IPS-20b (cell line): ENCODE measurements around the gene COL25A1.

Experiments
- H3K27ac ChIP-seq: one replicate; pipeline ENCODE4 v1.5.1; 2013; ENCODE audit warnings: low read length
- H3K27me3 ChIP-seq: 2 replicates; pipeline ENCODE4 v1.6.1; 2013; ENCODE audit warnings: mild to moderate bottlenecking, low read length, inconsistent platforms; ENCODE audit not compliant: insufficient read depth
- H3K36me3 ChIP-seq: 2 replicates; pipeline ENCODE4 v1.6.1; 2013; ENCODE audit warnings: low read depth, mild to moderate bottlenecking, inconsistent platforms, low read length, moderate library complexity; ENCODE audit not compliant: insufficient read depth
- H3K4me1 ChIP-seq: 2 replicates; pipeline ENCODE4 v1.6.1; 2013; ENCODE audit warnings: mild to moderate bottlenecking, control low read depth, inconsistent platforms, low read length, moderate library complexity; ENCODE audit not compliant: insufficient read depth
- H3K4me3 ChIP-seq: 2 replicates; pipeline ENCODE4 v1.5.1; 2013; ENCODE audit warnings: mild to moderate bottlenecking, low read length, inconsistent platforms
- H3K9ac ChIP-seq: 2 replicates; pipeline ENCODE4 v1.6.1; 2013; ENCODE audit warnings: low read depth, mild to moderate bottlenecking, inconsistent platforms, low read length, moderate library complexity
- H3K9me3 ChIP-seq: 2 replicates; pipeline ENCODE4 v1.6.1; 2013; ENCODE audit warnings: mild to moderate bottlenecking, low read depth, low read length, inconsistent platforms; ENCODE audit not compliant: insufficient read depth

COL25A1 gene

DNA sequence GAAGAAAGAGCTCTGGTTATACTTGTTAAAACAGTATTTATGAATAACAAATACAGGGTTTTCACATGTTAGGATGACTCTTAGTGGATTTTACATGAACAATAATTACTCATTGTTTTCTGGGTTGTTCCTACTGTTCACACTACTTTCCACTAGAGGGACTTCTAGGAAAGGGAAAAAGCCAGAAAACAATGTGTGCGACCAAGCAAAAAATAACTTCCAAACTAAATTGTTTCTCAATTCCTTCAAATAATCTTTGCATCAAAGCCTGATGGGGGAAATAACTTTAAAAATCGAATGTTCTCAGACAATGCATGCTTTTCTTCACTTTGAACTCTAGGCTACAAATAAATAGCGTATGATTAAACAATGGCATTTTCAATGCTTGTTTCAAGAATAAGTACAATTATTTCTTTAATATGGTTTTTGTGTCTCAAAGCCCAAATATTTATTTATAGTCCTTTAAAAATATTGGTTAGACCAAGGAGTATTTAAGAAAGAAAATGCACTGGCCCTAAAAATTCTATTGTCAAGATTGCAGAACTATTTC lies 467.5 kb downstream of the COL25A1 start:
- Histone ChIP-seq H3K36me3 (no peaks in the 10 kb centered on the region), H3K4me3 (no peak overlapping the region), H3K9me3 (no peaks in the 10 kb centered on the region), H3K27ac (no peak overlapping the region), H3K27me3 (no peaks in the 10 kb centered on the region), H3K9ac (no peak overlapping the region), H3K4me1 (no peaks in the 10 kb centered on the region)

DNA sequence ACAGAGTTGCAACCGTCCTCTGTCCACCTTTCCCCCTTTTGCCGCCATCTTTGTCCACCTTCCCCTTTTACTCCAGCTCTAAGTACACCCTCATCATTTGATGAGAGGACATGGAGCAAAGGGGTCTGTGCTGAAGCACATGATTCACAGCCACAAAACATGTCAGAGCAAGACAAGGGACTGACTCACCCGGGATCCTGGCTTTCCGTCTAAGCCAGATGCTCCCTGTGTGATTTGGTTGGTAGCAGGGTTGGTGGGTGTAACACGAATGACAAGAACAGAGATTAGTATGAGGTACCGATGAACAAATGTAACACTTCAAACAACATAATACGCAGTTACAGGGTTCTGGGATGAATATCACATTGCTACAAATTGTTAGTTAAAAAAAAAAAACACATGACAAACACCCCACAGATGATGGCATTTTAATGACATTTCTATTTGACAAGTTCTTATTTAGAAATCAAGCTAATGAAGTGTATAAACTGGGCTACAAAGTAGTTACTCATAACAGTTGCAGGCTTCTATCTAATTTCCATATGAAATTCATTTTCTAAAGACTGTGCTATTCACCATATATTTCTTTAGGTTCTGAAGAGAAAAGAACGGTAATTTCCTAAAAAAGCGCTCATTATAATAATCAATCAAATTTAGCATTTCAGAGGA lies 468.2 kb downstream of the COL25A1 start:
- Histone ChIP-seq H3K27ac (no peak overlapping the region), H3K4me3 (no peak overlapping the region), H3K27me3 (no peaks in the 10 kb centered on the region), H3K4me1 (no peaks in the 10 kb centered on the region), H3K9me3 (no peaks in the 10 kb centered on the region), H3K9ac (no peak overlapping the region), H3K36me3 (no peaks in the 10 kb centered on the region)

DNA sequence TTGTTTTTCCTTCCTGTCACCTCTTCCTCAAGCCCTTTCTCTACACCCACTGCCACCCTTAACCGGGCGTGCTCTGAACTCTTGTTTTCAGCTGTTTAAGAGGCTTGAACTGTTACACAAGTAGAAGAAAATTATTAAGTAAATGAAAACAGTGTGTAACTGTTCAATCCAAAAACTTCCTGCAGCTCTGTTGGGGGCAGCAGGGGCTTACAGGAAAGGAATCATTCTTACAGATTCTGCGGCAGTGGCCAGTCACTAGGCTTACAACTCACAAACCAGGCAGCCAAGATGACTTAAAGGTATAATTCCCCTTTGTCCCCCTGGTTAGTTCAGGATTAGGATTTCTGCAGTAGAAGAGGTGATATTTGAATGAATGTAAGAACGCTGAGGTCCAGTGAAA lies 469.4 kb downstream of the COL25A1 start:
- H3K27ac ChIP-seq, result no peak overlapping the region
- H3K4me1 ChIP-seq, result no peaks in the 10 kb centered on the region
- H3K36me3 ChIP-seq, result no peaks in the 10 kb centered on the region
- H3K9me3 ChIP-seq, result no peaks in the 10 kb centered on the region
- H3K27me3 ChIP-seq, result no peaks in the 10 kb centered on the region
- no peak overlapping the region for H3K9ac ChIP-seq
- no peak overlapping the region for H3K4me3 ChIP-seq

DNA sequence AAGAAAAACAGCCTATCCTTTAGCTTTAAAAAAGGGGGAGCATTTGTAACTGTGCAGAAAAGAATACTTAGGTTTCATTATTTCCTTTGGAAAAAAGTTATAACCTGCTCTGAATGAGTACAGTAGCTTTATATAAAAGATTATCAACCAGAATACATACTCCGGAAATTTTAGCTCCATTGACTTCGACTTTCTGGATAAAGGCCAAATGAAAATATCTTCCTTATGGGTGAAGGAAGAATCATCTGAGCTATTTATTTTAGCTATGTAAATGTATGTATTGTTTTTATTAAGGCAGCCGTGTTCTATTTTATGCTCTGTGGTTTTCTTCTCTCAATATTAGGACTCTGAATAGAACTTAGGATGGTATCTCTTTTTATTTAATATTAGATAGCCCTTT lies 470.6 kb downstream of the COL25A1 start:
- no peaks in the 10 kb centered on the region for H3K9me3 ChIP-seq
- H3K4me1 ChIP-seq, result no peaks in the 10 kb centered on the region
- no peak overlapping the region for H3K4me3 ChIP-seq
- H3K27ac ChIP-seq, result no peak overlapping the region
- no peaks in the 10 kb centered on the region for H3K27me3 ChIP-seq
- H3K9ac ChIP-seq, result no peak overlapping the region
- no peaks in the 10 kb centered on the region for H3K36me3 ChIP-seq

DNA sequence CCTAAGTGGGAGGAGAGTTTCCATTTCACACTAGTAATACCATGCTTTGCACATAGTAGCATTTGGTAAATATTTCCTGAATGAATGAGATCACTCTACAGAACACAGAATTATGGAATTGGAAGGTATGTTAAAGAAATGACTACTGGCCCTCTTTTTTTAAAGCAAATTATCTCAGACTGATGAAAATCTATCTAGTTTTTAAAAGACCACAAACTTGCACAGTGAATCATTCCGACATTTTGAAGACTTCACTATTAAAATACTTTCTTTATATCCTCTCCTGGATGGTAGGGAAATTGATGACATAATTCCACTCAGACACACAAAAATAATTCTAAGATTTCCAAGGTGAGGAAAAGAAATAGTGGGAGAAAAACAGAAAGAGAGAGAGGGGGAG lies 471.2 kb downstream of the COL25A1 start:
- no peak overlapping the region for H3K4me3 ChIP-seq
- no peaks in the 10 kb centered on the region for H3K27me3 ChIP-seq
- no peaks in the 10 kb centered on the region for H3K36me3 ChIP-seq
- H3K27ac ChIP-seq, result no peak overlapping the region
- H3K9me3 ChIP-seq, result no peaks in the 10 kb centered on the region
- H3K9ac ChIP-seq, result no peak overlapping the region
- H3K4me1 ChIP-seq, result no peaks in the 10 kb centered on the region

DNA sequence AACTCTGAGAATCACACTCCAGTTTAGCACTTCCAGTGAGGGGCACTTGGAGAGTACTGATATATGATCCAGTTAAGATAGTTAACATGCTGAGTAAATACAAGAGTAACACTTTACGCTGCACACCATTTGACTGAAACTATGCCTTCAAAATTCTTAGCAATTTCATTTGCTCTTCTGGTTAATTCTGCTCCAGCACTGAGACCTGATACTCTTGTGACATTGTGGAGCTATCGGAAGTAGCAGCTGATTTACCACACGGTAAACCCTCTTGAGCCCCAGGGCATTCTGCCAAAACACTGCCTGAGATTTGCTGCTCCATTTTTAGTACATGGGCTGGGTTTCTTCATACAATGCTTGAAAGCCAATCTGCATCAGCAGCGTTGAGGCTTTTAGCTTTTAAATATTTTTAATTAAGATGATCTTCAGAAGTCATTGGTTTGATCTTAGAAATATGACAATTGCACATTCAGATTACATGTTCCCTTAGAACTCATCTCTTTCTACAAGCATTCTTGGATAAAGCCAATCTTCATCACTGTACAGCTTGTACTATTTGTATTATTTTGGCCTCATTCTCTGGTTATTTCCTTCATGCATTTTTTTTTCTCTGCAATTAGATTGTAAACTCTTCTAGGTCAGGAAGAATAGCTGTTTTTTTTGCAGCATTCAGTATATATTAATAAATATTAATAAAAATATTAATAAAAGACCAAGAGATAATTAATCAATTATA lies 471.8 kb downstream of the COL25A1 start:
- Histone ChIP-seq H3K27ac (no peak overlapping the region), H3K9me3 (no peaks in the 10 kb centered on the region), H3K4me1 (no peaks in the 10 kb centered on the region), H3K4me3 (no peak overlapping the region), H3K9ac (no peak overlapping the region), H3K36me3 (no peaks in the 10 kb centered on the region), H3K27me3 (no peaks in the 10 kb centered on the region)

DNA sequence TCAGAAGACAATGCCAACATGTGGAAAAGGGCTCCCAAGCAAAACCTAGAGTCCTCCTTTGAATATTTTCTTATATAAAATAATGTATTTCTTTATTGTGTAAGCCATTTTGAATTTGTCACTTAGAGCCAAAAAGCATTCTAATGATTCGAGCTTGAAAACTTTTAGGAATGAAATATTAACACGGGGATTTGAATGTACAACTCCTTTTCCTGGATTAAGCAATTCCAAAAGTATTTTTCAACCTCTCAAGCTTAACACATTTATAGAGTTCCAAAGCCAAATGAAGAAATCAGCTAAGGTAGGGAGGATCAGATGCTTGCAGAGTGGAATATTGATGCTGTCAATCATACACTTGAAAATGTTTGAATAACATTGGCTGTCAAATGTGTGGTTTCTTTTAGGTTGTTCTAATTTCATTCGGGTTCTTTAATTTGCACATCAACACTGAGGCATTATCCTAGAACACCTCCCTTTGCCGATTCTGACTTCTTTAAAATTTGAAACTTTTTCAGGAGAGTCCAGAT lies 472.4 kb downstream of the COL25A1 start:
- Histone ChIP-seq H3K27me3 (no peaks in the 10 kb centered on the region), H3K36me3 (no peaks in the 10 kb centered on the region), H3K9ac (no peak overlapping the region), H3K9me3 (no peaks in the 10 kb centered on the region), H3K27ac (no peak overlapping the region), H3K4me3 (no peak overlapping the region), H3K4me1 (no peaks in the 10 kb centered on the region)

DNA sequence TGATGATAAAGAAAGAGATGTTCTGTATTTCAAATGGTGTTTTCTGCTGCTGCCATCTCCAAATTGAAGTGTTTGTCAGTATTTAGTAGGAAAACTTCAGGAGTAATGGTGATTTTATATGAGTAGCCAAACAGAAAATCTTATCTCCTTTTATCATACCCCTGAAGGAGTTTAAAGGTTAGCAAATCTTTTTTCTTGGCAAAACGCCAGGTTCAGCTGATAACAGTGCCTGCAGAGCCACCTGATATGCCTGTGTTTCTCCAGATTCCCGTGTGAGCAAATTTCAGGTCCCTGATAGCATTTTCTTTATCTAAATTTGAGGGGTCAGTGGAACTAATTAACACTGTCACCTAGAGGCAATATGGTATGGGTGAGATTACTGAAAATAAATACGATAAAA lies 473.8 kb downstream of the COL25A1 start:
- Histone ChIP-seq H3K27me3 (no peaks in the 10 kb centered on the region), H3K27ac (no peak overlapping the region), H3K9ac (no peak overlapping the region), H3K36me3 (no peaks in the 10 kb centered on the region), H3K4me3 (no peak overlapping the region), H3K9me3 (no peaks in the 10 kb centered on the region), H3K4me1 (no peaks in the 10 kb centered on the region)

DNA sequence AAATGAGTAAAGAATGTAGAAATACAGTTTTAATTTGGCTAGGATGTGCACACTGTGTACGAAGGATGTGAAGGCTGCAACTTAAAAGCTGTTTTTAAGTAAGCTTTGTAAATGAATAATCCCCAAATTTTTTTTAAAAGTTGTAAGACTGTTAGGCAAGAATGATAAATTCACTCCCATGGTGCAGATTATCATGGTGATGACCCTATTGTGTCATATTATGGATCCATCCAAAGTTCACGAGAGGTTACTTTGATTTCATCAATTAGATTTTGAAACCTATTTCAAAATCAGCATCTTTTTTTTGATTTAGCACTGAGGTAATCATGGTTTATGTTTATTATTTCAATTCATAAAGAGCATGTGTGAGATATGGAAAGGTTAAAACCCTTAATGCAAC lies 476.7 kb downstream of the COL25A1 start:
- H3K36me3 ChIP-seq, result no peaks in the 10 kb centered on the region
- H3K4me3 ChIP-seq, result no peak overlapping the region
- H3K27me3 ChIP-seq, result no peaks in the 10 kb centered on the region
- no peak overlapping the region for H3K9ac ChIP-seq
- no peak overlapping the region for H3K27ac ChIP-seq
- H3K9me3 ChIP-seq, result no peaks in the 10 kb centered on the region
- no peaks in the 10 kb centered on the region for H3K4me1 ChIP-seq

DNA sequence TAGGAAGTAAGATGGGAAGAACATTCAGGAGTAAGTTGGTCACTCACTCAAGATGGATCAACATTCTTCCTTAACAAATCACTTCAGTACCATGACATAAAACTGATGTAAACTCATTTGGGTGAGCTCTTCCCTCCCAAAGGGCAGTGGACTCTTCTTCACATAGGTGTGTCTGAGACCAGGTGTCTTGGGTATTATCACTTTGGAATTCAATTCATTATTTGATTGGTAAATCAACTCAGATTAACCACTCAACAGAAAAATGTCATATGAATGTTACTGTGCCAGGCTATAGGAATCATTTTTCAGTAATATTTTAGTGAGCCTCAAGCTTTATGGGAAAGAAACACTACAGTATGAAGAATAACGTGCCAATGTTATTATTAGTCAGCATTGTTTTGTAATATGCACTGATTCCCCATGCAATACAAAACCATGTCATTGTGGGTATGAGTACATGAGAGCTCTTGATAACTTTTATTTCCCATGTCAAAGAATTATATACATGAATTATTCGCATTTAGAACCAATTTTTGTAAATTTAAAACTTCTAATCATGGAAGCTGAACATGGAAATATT lies 481.0 kb downstream of the COL25A1 start:
- H3K9me3 ChIP-seq, result no peaks in the 10 kb centered on the region
- no peak overlapping the region for H3K27ac ChIP-seq
- no peaks in the 10 kb centered on the region for H3K4me1 ChIP-seq
- no peaks in the 10 kb centered on the region for H3K36me3 ChIP-seq
- no peak overlapping the region for H3K9ac ChIP-seq
- H3K4me3 ChIP-seq, result no peak overlapping the region
- H3K27me3 ChIP-seq, result no peaks in the 10 kb centered on the region

DNA sequence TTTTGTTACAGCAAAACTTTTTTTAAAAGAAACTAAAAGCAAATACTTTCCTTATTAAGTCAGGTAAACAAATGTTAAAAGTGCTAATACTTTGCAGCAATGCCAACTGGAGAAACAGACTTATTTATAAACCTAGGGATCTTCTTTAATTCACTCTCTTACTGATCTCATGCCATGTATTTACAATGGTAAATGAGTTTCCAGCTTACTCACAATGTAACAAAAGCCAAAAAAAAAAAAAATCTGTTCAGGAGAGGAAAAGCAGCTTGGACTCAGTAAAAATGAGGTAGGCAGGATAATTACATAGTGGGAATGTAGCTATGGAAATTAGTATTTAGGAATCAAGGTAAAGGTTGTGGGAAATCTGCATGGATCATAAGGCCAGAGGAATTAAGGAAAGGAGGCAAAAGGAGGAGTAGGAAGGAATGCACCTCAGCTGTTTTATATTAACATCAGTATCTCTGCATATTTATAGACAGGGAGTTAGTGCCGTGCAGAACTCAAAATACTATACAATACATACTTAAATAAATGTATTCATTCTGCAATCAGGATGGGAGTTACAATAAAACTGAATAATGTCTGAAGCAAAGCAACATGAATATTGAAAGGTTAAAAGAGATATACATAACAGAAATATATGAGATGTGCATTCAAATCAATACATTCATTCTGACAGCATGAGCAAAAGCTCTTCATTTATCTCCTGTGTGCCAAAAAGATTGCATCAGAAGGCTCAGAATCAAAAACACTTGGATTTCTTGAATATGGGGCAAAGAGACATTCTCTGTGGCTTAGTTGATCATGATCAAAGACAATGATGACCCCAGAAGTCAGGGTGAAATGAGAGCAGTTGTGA lies 481.7 kb downstream of the COL25A1 start:
- no peaks in the 10 kb centered on the region for H3K9me3 ChIP-seq
- no peak overlapping the region for H3K27ac ChIP-seq
- no peaks in the 10 kb centered on the region for H3K27me3 ChIP-seq
- H3K4me1 ChIP-seq, result no peaks in the 10 kb centered on the region
- no peaks in the 10 kb centered on the region for H3K36me3 ChIP-seq
- no peak overlapping the region for H3K4me3 ChIP-seq
- H3K9ac ChIP-seq, result no peak overlapping the region
